GM19372 (cell line): ENCODE measurements around the gene SLC1A1.
"Not testable (repeated sequence)": the region's sequence is repeated elsewhere in the genome, so short reads cannot be mapped to it uniquely, and the experiment has no call there.

ENCODE experiments used
- ATAC-seq: cut with Tn5 transposase; IDR thresholded peaks from one replicate; pipeline ENCODE4 v1.9.1; 2021; ENCODE audit warnings: mild to moderate bottlenecking, low read depth, moderate library complexity; ENCODE audit not compliant: unreplicated experiment

Gene SLC1A1

DNA sequence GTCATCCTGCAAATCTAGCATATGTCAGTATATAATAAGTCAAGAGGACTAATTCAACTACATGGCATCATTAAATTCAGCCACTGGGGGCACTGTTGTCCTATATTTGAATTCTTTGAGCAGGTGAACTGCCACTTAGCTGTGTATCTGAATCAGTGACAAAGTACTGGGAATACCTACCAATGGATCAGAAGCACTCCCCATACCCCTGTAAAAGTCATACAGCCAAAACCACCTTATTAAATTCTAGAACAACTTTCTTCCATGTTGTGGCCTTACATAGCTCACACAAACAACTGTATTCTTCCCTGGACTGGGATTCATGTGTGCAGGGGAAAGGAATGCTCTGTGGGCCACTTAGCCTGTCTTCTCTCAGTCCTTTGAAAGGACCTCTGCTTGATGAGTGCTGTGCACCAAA is 114.4 kb downstream of the SLC1A1 start:
- peak; percentile 89 for ATAC-seq

DNA sequence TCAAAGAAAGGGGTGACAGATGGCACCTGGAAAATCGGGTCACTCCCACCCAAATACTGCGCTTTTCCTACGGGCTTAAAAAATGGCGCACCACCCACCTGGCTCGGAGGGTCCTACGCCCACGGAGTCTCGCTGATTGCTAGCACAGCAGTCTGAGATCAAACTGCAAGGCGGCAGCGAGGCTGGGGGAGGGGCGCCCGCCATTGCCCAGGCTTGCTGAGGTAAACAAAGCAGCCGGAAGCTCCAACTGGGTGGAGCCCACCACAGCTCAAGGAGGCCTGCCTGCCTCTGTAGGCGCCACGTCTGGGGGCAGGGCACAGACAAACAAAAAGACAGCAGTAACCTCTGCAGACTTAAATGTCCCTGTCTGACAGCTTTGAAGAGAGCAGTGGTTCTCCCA is 115.8 kb downstream of the SLC1A1 start:
- not testable (repeated sequence) for ATAC-seq

DNA sequence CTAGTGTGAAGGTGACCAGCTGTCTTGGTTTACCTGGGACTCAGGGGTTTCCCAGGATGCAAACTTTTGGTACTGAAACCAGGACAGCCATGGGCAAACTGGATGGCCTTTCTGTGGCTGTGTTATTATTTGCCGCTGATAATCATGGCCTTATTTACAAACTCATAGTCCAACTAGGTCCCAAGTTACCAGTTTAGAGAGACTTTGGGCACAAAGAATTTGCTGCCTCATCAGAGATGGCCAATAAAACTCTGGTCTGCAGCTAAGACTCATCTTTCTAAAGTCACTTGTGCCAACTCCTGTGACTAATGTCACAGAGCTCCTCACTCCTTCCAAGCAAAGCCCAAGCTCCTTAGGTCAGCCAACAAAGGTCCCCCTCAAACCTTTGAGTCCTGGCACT is 124.4 kb downstream of the SLC1A1 start:
- no peak for ATAC-seq

DNA sequence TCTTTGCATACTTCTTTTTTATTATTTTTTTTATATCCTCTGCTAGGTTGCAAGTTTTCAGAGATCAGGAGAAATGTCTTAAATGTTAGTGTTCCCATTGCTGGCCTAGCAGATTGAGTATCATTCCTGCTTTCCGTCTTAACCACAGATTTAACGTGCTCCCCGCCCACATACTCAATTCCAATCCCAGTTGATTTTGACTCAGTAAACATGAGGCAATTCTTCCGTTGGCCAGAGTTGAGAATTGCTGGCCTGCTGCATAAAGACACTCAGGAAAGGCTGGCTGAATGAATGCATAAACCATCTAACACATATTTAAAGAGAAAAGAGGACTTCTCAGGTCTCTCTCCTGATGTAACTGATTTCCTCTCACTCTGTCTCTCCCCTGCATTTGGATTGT is 125.0 kb downstream of the SLC1A1 start:
- no peak for ATAC-seq

DNA sequence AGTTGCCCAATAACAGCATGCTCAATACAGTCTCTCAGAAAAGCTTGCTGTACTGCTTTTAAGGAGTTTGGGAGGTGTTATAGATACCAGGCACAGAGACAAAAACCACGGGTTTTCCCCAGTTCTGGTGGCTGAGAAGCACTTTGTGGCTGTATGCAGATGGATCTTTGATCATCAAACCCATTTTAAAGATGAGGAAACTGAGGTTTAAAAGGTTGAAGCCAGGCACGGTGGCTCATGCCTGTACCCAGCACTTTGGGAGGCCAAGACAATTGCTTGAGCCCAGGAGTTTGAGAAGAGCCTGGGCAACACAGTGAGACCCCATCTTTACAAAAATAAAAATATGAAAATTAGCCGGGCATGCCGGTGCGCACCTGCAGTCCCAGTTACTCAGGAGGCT is 125.5 kb downstream of the SLC1A1 start:
- no peak for ATAC-seq

DNA sequence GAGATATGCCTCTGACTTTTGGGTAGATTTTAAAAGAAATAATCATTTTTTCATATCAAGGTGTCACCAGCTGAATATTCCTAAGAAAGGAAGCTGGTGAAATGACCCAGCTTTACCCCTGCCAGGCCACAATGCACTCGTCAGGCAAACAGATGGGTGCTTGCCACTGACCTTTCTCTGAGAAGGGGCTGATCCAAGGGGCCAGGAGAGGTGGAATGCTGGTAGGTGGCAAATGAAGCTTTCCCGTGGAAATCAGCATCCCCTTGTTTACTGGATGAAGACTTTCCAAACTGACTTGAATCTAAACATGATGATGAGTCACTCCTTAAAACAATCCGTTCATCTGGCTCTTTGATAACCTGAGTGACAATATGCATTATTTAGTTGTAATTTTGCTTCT is 127.5 kb downstream of the SLC1A1 start:
- ATAC-seq: no peak

DNA sequence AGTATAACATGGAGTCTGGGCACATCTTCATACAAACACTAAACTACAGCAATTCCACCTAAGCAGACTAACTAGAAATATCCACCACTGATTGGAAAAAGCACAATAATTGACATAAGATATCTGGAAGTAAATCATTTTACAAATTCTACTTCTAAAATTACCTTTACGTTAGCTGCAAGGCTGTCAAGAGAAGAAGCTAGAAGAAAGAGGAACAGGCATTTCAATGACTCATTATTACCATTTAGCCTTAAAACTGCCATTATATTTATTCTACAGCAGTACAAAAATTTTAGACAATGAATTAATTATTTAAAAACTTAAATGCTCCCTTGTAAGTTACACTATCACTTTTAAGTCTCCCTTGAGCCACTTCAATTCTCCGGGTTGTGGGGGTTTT is 128.4 kb downstream of the SLC1A1 start:
- ATAC-seq: no peak

DNA sequence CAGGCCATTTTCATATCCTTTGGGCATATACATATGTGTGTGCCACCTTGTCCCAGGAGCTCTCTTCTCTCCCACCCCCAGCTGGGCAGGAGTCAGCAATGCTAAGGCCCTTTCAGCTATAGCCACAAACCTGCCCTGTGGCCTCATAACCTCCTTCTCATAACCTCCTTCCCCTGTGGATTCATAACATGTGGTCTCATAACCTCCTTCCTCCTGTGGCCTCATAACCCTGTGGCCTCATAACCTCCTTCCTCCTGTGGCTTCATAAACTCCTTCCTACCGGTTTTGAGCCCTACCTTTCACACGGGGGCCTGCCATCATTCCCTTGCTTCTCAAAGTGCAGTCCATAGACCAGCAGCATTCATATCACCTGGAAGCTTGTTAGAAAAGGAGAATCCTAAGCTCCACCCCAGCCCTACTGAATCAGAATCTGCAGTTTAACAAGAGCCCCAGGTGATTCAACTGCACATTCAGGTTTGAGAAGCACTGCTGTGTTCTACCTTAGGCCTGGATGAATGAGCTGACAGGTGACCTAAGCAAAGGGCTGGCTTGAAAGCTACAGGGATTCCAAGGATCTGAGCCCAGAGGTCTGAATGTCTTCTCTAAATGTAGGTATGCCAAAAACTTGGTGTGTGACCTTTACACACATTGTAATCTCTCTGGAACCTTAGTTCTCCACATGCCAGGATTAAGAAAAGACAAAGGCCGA is 129.9 kb downstream of the SLC1A1 start:
- ATAC-seq: no peak

DNA sequence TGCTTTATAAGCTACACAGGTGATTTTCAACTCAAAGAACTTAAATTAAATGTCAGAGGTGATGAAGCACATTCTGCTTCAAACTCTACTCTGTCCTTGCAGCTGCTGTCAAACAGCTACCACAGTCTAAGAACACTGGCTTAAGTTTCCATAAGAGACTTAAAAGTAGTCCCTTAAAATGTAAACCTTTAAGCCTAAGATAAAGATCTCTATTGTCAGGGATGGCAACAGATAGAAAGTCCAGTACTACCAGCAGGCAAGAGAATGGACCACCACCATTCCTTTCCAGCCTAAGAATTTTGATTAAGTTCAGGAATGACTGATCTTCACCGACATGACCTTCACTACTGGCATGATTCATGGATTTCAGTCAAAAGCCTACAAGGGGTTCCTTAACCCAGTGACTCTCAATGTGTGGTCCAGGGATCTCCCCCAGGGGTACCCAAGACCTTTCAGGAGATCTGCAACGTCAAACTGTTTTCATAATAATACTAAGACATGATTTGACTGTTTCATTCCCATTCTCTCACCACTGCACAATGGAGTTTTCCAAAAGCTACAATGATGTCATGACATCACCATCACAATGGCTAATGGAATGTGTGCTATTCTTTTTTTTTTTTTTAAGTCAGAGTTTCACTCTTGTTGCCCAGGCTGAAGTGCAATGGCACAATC is 130.8 kb downstream of the SLC1A1 start:
- no peak for ATAC-seq

DNA sequence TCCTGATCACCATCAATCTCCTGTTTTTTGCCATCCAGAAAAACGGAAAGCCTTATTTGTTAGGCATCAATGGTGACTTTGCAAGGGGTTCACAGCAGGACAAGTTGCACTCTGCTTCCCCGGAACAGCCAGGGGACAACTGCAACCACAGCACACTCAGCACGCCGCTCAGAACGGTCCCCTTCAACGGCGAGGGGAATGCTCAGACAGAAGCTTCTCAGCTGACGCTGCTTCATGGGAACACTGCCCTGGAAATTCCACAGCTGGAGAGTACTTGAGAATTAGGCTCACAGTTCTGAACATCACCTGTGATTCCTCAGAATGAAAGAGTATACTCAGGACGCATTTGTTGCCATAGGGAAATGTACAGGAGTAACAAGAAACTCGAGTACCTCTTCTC is 131.7 kb downstream of the SLC1A1 start:
- no peak for ATAC-seq

DNA sequence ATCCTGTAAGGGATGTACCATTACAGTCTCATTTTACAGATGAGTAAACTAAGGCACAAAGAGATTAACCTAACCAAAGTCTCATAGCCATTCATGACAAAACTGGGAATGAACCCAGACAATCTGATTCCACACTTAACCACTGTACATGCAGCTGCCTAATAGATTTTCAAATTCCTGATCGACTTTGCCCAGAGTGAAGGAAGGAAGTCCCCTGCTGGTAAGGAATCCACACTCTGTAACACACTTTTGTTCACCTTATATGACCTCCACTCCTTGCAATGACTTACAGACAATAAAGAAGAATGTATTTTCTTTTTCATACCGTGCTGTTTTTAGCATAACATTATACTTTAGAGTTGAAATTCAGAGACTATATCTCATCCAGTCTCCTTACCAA is 140.6 kb downstream of the SLC1A1 start:
- no peak for ATAC-seq
